Suppressor macrophage treated with lipopolysaccharide for 1 hour (primary cell): ENCODE results near the gene YTHDF1.

Experiments
- DNase-seq, 3 donors: peaks; one replicate each; pipeline ENCODE4 v3.0.0-alpha.2; 2020 to 2022

Gene YTHDF1

DNA sequence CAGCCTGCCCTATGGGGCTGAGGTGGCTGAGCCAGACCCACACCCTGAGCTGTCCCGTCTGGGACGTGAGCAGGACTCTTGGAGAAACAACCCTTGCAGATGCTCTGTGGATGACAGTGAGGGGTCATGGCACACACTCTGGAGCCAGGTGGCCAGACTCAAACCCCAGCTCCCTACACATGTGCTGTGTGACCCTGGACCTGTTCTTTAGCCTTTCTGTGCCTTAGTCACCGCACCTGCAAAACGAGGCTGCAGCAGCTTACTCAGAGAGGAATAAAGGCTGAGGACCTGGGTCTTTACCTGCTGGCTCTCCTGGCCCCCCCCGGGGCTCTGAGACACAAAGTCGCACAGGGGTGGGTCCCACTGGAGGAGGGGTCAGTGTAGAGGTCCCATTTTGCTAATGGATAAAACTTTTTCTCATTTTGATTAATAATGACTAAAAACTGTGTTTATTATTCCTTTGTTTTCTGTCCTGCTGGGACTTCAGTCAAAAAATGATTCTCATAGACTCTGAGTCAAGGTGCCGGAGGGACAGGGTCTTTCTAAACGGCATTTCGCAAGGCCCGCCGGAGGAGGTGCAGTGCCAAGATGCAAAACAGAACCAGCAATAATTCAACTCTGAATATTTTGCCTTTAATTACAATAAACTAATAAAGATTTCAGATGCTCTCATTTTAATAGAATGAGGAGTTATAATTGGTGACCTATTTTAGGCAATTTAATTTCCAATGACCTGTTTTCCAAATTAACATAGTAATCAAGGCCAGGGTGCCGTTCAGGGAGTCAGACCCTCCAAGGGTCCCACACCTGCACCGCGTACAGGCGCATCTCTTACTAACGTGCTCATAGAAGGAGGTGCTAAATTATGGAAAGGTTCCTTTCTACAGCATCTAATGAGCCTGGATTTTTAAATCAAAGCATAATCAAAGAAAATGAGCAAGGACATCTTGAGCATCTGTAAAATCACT is 62.4 kb downstream of the YTHDF1 start:
- DNase-seq, result no peak

DNA sequence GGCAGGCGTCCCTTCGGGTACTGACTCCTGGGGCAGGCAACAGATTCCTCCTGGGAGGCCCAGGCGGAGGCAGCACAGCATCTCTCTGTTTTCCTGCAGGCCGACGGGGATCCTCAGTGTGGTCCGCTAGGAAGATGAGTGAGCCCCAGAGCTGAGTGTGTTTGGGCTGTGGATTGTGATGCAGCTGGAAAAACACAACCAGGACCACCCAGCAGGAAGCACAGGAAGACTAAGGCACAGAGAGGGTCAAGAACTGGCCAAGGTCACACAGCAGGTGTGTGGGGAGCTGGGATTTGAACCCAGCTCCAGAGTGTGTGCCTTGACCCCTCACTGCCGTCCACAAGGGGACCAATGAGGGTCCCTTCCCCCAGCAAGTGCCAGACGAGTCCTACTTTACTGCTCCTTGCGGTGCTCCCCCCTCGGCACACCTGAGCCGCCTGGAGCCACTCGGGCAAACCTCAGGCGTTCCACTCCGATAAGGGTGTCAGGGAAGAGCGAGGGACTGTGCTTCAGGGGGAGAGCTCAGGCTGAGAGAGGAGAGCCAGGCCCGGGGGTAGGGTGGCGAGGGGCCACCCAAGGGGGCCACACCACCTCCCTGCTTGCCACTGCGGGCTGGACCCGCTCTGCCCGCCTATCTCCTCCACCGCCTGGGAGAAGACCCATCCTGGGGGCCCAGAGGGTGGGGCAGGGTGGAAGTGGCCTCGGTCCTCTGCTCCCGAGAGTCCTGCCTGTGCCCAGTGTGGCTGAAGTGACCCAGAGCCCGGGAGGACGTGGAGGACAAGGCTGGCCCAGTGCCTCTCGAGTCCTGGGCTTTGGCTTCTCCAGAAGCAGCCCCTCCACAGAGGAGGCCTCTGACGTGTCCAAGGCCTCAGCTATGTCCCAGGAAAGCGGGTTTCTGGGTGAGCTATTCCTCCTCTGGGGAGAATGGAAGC is 63.3 kb downstream of the YTHDF1 start:
- no peak for DNase-seq

DNA sequence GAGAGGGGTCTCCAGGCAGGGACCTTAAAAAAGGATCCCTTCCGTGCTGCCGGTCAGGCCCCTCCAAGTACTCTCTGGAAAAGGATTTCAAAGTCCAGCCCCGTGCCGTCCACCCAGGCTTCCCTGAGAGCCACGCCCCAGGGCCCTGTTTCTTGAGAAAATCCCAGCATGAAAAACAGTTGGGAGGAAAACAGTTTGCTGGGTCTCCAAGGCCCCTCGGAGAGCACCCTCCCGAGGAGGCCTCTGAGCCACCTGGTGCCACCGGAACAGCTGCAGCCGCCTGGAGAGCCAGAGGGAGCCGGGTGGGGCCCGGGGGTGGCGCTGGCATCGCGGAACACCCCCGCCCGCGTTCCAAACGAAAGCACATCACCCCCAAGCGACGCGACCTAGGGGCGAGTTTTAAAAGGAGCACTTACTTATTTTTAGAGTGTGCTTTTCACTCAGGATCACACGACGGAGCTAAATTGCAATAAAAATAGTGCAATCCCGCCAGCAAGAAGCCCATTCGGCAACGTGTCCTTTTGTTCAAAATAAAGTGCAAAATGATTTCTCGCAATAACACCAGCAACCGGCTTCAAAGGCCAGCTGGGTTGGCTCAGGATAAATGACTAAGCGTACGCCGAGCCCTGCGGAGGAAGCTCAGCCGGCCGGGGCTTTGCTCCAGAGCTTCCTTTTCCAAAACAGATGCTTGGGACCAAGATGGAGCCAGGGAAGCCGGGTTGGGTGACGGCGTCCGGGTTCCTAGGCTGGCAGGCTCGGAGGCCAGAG is 64.2 kb downstream of the YTHDF1 start:
- DNase-seq, result no peak

DNA sequence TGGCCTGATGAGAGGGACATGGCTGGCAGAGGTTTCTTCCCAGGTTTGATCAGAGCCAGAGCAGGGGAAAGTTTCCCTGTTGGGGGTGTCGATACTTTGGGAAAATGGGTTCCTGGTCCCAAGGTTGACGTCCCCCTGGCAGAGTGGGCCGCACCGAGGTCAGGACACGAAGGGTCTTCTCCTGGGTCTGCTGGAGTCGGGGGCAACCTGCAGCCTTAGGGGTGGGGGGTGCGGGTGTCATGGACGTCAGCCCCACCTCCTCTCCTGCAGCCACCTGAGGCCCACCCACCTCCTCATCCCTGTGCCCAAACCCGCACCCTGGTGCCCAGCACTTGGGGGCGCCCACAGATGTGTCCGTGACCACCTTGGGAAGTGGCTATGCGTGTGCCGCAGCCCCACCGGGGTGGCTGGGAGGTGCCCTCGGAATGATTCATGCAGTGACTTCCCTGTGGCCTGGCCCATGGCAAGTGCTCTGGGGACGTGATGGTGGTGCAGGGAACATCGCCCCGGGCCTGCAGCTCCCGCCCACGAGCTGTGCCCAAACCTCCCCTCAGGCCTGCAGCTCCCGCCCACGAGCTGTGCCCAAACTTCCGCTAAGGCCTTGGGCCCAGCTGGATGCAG is 64.9 kb downstream of the YTHDF1 start:
- no peak for DNase-seq

DNA sequence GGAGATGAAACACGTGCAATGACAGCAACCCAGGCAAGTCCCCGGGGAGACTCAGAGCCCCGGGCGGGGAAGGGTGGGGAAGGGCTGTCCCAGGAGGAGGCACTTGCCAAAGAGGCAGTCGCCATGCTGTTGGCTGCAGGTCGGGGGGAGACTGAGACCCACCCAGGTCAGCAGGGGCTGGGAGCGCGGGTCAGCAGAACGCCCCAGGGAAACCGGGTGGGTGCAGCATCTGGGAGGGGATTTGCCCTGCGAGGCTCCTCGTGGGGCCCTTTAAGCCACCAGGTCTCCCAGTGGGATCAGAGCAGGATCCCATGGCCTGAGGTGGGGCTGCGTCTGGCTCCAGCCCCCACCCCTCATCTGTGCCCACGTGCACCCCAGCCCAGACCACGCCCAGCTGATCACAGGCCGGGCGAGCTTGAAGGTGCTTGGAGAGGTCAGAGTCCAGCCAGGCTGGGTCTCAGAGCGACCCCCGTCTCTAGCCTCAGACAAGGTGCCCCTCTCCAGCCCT is 65.5 kb downstream of the YTHDF1 start:
- no peak for DNase-seq

DNA sequence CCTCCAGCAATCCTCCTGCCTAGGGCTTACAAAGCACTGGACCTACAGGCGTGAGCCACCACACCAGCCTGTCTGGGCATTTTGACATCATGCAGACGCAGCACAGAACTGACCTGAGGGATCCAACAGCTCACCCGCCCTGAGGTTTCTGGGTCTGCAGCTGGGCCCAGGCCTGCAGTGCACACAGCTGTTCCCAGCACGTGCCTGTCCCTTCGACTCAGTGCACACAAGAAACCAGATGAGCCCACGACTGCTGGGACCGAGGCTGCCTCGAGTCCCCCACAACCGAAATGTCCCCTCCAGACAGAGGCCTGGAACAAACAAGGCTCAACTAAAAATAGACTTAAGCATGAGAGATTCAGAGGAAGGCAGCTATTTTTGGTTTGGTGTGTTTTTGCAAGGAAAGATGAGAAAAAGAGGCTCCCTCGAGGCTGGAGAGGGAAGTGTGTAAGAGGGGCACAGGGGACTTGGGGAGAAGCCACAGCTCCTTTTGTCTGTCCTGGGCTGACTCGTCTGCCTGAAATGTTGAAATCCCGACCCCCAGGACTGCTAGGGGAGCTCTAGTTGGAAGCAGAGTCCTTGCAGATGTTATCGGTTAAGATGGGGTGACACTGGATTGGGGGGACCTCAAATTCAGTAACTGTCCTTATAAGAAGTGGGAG is 66.3 kb downstream of the YTHDF1 start:
- no peak for DNase-seq

DNA sequence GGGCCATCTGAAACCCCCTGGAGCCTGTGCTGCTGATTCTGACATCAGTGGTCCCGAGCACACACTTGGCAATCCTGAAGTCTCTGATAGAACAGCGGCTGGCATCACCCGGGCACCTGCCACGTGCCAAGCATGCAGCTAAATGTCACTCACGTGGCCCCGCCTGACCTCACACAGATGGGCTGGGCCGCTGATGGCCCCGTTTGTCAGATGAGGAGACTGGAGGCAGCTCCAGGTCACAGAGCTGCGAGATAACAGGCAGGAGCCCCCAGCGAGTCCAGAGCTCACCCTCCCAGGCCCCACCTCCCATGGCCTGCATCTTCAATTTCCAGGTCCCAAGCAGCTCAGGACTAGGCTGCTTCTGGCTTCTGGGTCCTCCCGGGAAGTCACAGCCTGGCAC is 67.2 kb downstream of the YTHDF1 start:
- DNase-seq, result no peak

DNA sequence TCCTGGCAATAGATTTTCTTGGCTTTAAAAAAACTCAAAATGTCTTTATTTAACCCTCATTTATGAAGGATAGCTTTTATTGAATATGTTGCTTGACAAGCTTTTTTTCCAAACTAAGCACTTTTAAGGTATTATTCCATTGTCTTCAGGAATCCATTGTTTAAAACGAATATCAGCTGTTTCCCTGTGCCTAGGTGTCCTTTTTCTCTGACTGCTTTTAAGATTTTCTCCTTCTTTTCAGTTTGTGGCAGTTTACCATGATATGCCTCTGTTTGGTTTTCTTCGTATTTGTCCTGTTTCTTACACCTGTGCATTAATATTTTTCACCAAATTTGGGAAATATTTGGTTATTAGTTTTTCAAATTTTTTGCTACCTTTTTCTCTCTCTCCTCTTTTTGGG is 68.4 kb downstream of the YTHDF1 start:
- DNase-seq, result no peak
